ENCODE measurements around the gene S100A1.
"Not testable (repeated sequence)": the region's sequence is repeated elsewhere in the genome, so short reads cannot be mapped to it uniquely, and the experiment has no call there.

The S100A1 gene

GRCh38 chr1:153629971-153630370 lies 1.7 kb downstream of the S100A1 start:
- DNase-seq (ENCODE audit: extremely low read depth in 1 of 2, low read depth in 1 of 2) = no peak

- no peak for DNase-seq (ENCODE audit: extremely low read depth in 1 of 2, low read depth in 1 of 2)
These were observed 2.1 kb downstream of the S100A1 start for GRCh38 chr1:153630384-153630783.

GRCh38 chr1:153631047-153632022 lies 3.1 kb downstream of the S100A1 start:
- DNase-seq (ENCODE audit: extremely low read depth in 1 of 2, low read depth in 1 of 2) = no peak

DNA sequence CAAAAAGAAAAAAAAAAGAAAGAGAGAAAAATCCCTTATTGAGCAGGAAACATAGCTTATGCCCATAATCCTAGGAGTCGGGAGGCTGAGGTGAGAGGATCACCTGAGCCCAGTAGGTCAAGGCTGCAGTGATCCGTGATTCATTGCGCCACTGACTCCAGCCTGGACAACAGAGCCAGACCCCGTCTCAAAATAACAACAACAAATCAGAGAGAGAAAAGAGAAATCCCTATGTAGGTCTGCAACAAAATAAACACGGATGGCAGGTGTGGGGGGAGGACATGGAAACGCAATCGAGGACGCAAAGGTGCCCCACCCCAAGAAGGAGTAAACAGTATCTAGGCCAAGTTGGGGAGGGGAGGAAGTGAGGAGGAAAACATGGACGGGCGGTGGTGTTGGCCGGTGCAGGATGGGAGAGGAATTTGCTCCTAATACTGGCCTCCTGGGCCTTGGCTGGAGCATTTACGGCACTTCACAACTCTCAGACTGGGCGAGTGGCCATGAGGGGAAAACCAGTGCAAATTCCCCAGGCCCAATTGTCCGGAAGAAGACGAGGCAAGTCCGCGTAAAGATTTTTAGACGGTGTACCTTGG lies 5.0 kb downstream of the S100A1 start:
- no peak for DNase-seq (ENCODE audit: extremely low read depth in 1 of 2, low read depth in 1 of 2)

DNA sequence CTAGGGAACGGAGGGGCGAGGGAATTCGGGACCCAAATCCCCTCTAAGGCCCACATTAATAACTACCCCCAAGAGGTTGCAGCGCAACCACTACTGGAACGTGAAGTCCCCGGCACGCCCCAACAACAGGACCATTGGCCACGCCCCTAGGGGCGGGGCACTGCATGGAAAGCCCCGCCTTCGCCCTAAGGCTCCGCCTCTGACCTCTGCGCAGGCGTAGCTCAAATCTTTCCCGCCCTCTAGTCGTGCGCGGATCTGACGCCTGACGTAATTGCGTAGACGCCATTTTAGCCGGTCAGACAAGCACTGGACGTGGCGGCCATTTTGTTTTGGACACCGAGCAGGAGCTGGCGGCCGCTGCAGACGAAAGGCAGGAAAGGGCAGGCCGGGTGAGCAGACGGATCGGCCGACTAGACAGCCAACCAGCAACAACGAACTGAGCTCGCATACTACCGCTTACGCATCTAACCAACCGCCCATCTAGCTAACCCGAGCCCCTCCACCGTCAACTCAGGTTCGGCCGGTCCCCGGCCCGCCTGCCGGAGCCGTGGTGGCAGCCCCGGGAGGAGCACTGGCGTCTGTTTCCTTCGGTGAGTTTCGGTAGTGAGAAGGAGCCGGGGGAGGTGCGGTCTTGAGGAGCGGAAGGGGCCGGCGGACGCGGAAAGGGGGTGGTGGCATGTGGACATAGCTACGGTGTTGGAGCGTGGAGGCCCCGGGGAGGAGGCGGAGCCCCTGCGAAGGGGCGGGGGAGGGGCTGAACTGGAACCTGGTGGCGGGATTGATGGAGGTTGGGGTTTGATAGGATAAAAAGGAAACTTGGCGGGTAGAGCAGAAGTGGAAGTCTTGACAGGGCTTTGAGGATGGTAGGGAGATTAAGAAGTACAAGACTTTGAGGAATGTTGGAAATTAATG lies 5.8 kb downstream of the S100A1 start, which contains the start of gene CHTOP:
CHTOP (plus strand) TSS at position 313 of the 912 bp plus-strand sequence. CDS start 2,523 bp downstream, outside the sequence.
- peak; percentile 83 to 93 for DNase-seq (ENCODE audit: extremely low read depth in 1 of 2, low read depth in 1 of 2)

- DNase-seq (ENCODE audit: extremely low read depth in 1 of 2, low read depth in 1 of 2) = no peak
These were observed 7.6 kb downstream of the S100A1 start for GRCh38 chr1:153635872-153636271.

- DNase-seq (ENCODE audit: extremely low read depth in 1 of 2, low read depth in 1 of 2) = no peak
These were observed 8.1 kb downstream of the S100A1 start for GRCh38 chr1:153636312-153636711.

DNA sequence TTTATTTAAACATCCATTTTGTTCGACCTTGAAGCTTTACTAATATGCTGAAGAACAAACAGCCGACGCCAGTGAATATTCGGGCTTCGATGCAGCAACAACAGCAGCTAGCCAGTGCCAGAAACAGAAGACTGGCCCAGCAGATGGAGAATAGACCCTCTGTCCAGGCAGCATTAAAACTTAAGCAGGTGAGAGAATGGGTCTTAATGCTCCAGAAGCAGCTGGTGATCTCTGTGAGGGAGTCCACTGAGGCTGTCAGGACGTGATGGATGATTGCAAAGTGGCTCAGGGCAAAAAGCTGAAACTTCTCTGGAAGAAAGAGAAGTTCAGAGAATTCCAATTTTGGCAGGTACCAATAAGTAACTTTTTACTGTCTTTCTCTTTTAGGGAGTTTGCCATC lies 10.0 kb downstream of the S100A1 start:
- no peak for DNase-seq (ENCODE audit: extremely low read depth in 1 of 2, low read depth in 1 of 2)

DNA sequence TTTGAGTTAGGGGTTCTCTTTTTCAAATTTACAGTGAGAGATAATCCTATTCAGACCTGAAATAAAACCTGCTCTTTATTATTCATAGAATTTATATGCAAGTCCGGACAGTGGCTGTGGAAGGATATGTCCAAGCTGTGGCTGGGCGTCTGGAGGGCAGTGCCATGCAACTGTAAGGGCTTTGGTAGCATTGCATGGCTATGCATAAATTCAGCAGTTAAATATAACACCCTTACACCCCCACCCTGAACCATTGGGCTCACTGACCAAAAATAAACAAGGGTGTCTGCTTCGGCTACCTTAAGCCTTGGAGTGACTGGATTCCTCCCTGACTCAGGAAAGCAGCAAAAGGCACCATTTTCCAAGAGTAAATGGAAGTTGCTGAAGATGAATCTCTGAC lies 11.0 kb downstream of the S100A1 start:
- DNase-seq (ENCODE audit: extremely low read depth in 1 of 2, low read depth in 1 of 2) = no peak

- not testable (repeated sequence) for DNase-seq (ENCODE audit: extremely low read depth in 1 of 2, low read depth in 1 of 2)
These were observed 12.0 kb downstream of the S100A1 start for GRCh38 chr1:153640213-153640612.

DNA sequence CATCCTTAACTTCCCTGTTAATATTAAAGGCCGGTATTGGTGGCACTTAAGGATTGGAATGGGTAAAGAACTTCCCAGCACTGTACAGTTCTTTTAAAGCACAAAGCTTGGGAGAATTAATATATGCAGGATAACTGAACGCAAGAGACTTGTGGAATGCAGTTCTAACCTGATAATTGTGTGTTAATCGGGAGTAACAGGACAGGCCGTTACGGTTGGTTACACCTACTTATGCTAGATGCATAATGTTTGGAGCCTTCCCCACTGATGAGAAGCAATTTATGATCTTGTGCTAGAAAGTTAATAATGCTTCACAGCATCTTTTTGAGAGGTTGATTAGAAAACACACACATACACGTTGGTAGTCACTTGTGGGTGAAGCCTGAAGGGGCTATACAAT lies 12.6 kb downstream of the S100A1 start:
- DNase-seq (ENCODE audit: extremely low read depth in 1 of 2, low read depth in 1 of 2) = no peak

DNA sequence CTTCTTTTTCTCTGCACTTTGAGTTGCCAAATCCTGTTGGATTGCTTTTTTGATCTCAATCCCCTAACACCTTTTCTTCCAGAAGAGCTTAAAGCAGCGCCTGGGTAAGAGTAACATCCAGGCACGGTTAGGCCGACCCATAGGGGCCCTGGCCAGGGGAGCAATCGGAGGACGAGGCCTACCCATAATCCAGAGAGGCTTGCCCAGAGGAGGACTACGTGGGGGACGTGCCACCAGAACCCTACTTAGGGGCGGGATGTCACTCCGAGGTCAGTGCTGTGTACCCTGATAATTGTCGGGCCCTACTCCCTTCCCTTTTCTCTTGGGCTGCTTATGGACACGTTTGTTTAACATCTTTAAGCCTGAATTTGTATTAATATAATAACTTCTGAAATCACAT lies 13.9 kb downstream of the S100A1 start:
- no peak for DNase-seq (ENCODE audit: extremely low read depth in 1 of 2, low read depth in 1 of 2)

DNA sequence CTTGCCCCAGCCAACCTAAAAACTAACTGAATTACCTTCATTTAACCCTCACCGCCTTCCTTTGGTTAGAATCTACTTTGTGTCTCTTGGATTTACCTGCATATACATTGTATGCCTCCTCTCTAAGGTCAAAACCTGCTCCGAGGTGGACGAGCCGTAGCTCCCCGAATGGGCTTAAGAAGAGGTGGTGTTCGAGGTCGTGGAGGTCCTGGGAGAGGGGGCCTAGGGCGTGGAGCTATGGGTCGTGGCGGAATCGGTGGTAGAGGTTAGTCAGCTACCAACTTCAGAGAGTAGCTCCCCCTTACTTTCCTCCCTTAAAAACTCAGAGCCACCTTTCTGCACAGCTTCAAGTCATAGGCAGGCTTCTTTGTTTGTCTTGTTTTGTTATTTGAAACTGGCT lies 14.9 kb downstream of the S100A1 start:
- no peak for DNase-seq (ENCODE audit: extremely low read depth in 1 of 2, low read depth in 1 of 2)

DNA sequence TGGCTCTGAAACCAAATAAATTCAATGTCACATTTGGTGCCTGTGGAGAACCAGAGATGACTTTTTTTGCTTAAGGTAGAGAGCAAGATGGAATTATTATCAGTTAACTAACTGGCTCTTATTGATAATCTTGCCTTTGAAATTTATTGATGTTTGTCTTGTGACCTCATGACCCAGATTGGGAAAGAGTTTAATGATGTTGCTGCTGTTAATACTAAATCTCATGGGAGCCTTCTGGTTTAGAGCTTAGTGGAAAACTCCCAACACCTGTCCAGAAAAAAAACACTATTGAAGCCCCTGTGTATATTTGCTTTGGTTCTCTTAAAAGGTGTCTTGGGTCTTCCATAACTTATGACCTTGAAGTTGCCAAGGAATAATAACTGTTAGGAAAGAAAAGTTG lies 15.6 kb downstream of the S100A1 start:
- DNase-seq (ENCODE audit: extremely low read depth in 1 of 2, low read depth in 1 of 2) = no peak

GRCh38 chr1:153646672-153647345 lies 18.6 kb downstream of the S100A1 start:
- DNase-seq (ENCODE audit: extremely low read depth in 1 of 2, low read depth in 1 of 2) = no peak

DNA sequence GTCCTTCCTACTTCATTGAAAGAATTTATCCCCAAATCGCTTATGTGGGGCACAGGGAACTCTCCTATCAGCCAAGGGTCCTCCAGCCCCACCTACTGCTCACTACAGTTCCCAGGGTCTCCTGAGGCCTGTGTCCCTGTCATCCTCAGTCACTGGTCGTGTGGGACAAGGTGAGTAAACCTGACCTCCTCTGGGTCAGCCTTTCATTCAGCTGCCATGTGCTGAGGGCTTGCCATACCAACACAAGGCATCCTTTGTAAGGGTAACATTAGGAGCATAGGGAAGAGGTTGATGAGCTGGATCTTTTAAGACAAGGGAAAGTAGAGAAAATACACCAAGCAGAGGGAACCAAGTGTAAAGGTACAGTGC lies 19.1 kb downstream of the S100A1 start:
- no peak for DNase-seq (ENCODE audit: extremely low read depth in 1 of 2, low read depth in 1 of 2)

GRCh38 chr1:153648000-153648643 lies 19.9 kb downstream of the S100A1 start:
- no peak for DNase-seq (ENCODE audit: extremely low read depth in 1 of 2, low read depth in 1 of 2)

DNA sequence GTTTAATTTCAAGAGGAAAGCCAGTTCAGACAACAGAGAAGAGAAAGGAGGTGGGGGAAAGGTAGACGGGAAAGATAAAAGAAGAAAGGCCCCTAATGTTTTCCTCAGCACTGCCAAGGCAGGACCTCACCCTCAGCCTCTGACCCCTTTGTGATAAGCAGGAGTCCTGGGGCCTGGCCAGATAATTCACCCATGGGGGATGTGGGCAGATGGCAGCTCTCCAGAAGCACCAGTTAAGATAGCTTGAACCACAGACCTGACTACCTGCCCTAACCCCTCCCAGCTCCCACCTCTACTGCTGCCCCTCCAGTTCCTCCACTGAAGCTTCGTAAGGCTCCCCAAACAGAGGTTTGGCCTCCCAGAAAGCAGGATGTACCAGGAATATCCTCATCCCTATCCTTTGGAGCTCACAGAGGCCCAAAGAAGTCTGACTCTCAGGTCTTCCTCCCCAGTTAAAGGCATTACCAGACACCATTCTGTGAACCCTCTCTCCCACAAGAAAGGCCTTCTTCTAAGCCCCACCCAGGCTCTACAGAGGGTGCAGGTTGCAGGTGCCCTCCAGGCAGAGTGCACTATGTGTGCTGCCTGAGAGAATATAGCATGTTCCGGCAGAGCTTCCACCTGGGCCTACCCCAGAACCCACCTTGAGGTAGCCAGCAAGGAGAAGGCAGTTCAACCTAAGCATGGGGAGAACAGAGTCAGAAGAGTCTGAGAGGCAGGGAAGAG lies 21.1 kb downstream of the S100A1 start:
- no peak for DNase-seq (ENCODE audit: extremely low read depth in 1 of 2, low read depth in 1 of 2)

GRCh38 chr1:153649863-153650235 lies 21.6 kb downstream of the S100A1 start:
- no peak for DNase-seq (ENCODE audit: extremely low read depth in 1 of 2, low read depth in 1 of 2)
